ENCODE results near the gene BRAF.

The BRAF gene

GRCh38 chr7:140873434-140873833 lies 51.3 kb downstream of the BRAF start:
- no peak for TF ChIP-seq CTCF (conservative IDR thresholded peaks at IDR 0.05; ENCODE audit: low read length)
- no peak for DNase-seq (ENCODE audit: low read depth)
- H3K4me3 ChIP-seq (ENCODE audit: low read length) = no peak overlapping the region

GRCh38 chr7:140870003-140870402 lies 54.7 kb downstream of the BRAF start:
- H3K4me3 ChIP-seq (ENCODE audit: low read length) = no peak overlapping the region
- no peak for TF ChIP-seq CTCF (conservative IDR thresholded peaks at IDR 0.05; ENCODE audit: low read length)
- no peak for DNase-seq (ENCODE audit: low read depth)

GRCh38 chr7:140869430-140869829 lies 55.3 kb downstream of the BRAF start:
- H3K4me3 ChIP-seq (ENCODE audit: low read length) = no peak overlapping the region
- TF ChIP-seq CTCF (conservative IDR thresholded peaks at IDR 0.05; ENCODE audit: low read length) = no peak
- DNase-seq (ENCODE audit: low read depth) = no peak

- H3K4me3 ChIP-seq (ENCODE audit: low read length) = no peak overlapping the region
- DNase-seq (ENCODE audit: low read depth) = no peak
- no peak for TF ChIP-seq CTCF (conservative IDR thresholded peaks at IDR 0.05; ENCODE audit: low read length)
Observed at GRCh38 chr7:140867467-140868462, 57.0 kb downstream of the BRAF start.

- TF ChIP-seq CTCF (conservative IDR thresholded peaks at IDR 0.05; ENCODE audit: low read length) = no peak
- no peak for DNase-seq (ENCODE audit: low read depth)
- H3K4me3 ChIP-seq (ENCODE audit: low read length) = no peak overlapping the region
Observed at GRCh38 chr7:140866926-140867325, 57.8 kb downstream of the BRAF start.

- no peak for DNase-seq (ENCODE audit: low read depth)
- no peak overlapping the region for H3K4me3 ChIP-seq (ENCODE audit: low read length)
- no peak for TF ChIP-seq CTCF (conservative IDR thresholded peaks at IDR 0.05; ENCODE audit: low read length)
Observed at GRCh38 chr7:140864732-140865131, 60.0 kb downstream of the BRAF start.

- DNase-seq (ENCODE audit: low read depth) = no peak
- no peak overlapping the region for H3K4me3 ChIP-seq (ENCODE audit: low read length)
- TF ChIP-seq CTCF (conservative IDR thresholded peaks at IDR 0.05; ENCODE audit: low read length) = no peak
Observed at GRCh38 chr7:140863867-140864266, 60.9 kb downstream of the BRAF start.

All from AG10803 (cell line).